Spleen (tissue), 11 donors: ENCODE measurements around the gene OPHN1. TPM values are rescaled to one million over a fixed set of nuclear protein-coding genes. Genes with fewer than 3 reads are reported as not detected.

Experiments
- DNase-seq: peaks from one replicate; pipeline ENCODE4 v3.0.0-alpha.2; 2020
- H3K27ac ChIP-seq, 8 donors: fragments of 200-600 bp; sonication (generic) in 7 of 8; 1 replicate in 4 of 8; 2 replicates in 4 of 8; pipeline versions ENCODE4 v1.5.0 to v1.8.0; 2016 to 2021; ENCODE audit warnings: inconsistent platforms in 4 of 8, mild to moderate bottlenecking in 4 of 8, moderate library complexity in 1 of 8
- H3K27me3 ChIP-seq, 7 donors: fragments of 200-600 bp; sonication (generic) in 6 of 7; replicated peaks in 1 of 7; 1 replicate in 4 of 7; 2 replicates in 3 of 7; pipeline versions ENCODE4 v1.5.0 to v1.8.0; 2016 to 2021; ENCODE audit warnings: inconsistent platforms in 3 of 7, mild to moderate bottlenecking in 1 of 7
- H3K36me3 ChIP-seq, 6 donors: fragments of 200-600 bp; sonication (generic) in 5 of 6; 1 replicate in 4 of 6; 2 replicates in 2 of 6; pipeline versions ENCODE4 v1.5.0 to v1.8.0; 2016 to 2021; ENCODE audit warnings: inconsistent platforms in 2 of 6
- H3K4me1 ChIP-seq, 6 donors: fragments of 200-600 bp; sonication (generic) in 5 of 6; 1 replicate in 3 of 6; 2 replicates in 3 of 6; pipeline versions ENCODE4 v1.5.0 to v1.8.0; 2016 to 2021; ENCODE audit warnings: inconsistent platforms in 3 of 6
- H3K4me3 ChIP-seq, 8 donors: fragments of 200-600 bp; sonication (generic) in 7 of 8; 1 replicate in 4 of 8; 2 replicates in 4 of 8; pipeline versions ENCODE4 v1.5.0 to v1.8.0; 2016 to 2021; ENCODE audit warnings: inconsistent platforms in 4 of 8, mild to moderate bottlenecking in 4 of 8, moderate library complexity in 2 of 8
- H3K9me3 ChIP-seq, 8 donors: fragments of 200-600 bp; sonication (generic) in 7 of 8; 1 replicate in 4 of 8; 2 replicates in 4 of 8; pipeline versions ENCODE4 v1.5.0 to v1.8.0; 2016 to 2021; ENCODE audit warnings: inconsistent platforms in 4 of 8
- CTCF ChIP-seq, 11 experiments: fragments of 200-600 bp in 7 of 11; fragments of 450-650 bp in 4 of 11; sonication (generic) in 4 of 11; IDR thresholded peaks in 8 of 11; conservative IDR thresholded peaks in 3 of 11; 1 replicate in 7 of 11; 2 replicates in 4 of 11; pipeline versions ENCODE4 v1.4.0 to v1.8.0; 2016 to 2021; ENCODE audit warnings: antibody characterized with exemption in 11 of 11, inconsistent platforms in 4 of 11, mild to moderate bottlenecking in 1 of 11
- POLR2A ChIP-seq, 3 donors: fragments of 450-650 bp; IDR thresholded peaks; one replicate each; pipeline ENCODE4 v1.5.1; 2017; ENCODE audit warnings: antibody characterized with exemption in 3 of 3, mild to moderate bottlenecking in 1 of 3
- POLR2AphosphoS5 ChIP-seq, 3 donors: sonication (generic); formaldehyde crosslinking; IDR thresholded peaks; one replicate each; pipeline ENCODE4 v1.5.1; 2017; ENCODE audit warnings: antibody characterized with exemption in 3 of 3
- WGBS, 5 donors: extraction: QIAGEN DNeasy Blood & Tissue Kit in 3 of 5; methylation state at CpG; one replicate each; pipeline versions ENCODE4 v1.1.5 to v1.1.7; 2013 to 2018; 5-methylcytosine and 5-hydroxymethylcytosine counted together
- intact Hi-C: fragments of 100-400 bp; cut with DNase I; formaldehyde crosslinking; loops from one replicate; pipeline ENCODE4 v1.15.0; 2023; ENCODE audit warnings: low total_unique reads
- polyA plus RNA-seq, 3 donors: library from polyadenylated mRNA; stranded (reverse); fragments of 200-250 nt; gene quantifications; one replicate each; pipeline ENCODE4 v1.2.1, GENCODE V29; 2013
- total RNA-seq, 7 donors: library from RNA; depleted of rRNA in 3 of 7; stranded (reverse); fragments of >200 nt in 3 of 7; fragmentation: NEBNext Ultra II Directional in 4 of 7; extraction: Animal tissue kit (Norgen Biotek cat#: 25700) in 4 of 7; gene quantifications; one replicate each; pipeline versions ENCODE4 v1.1.0 to v1.2.1, GENCODE V29; 2016 to 2021
- donor health status: healthy with polysubstance abuse.
- donor health status: DM: no; HTN: no; CAD: no; lungs with moderate emphysema.
- donor health status: DM: no; HTN: no; CAD: no.
- donor health status: Bipolar disorder and iron deficiency.
- donor health status: healthy.
- donor health status: DM: no; HTN: no; CAD: no.
- donor health status: DM: yes; HTN: yes; CAD: no.

The OPHN1 gene
- total and polyA plus RNA-seq, 10 donors = 0.20 to 4.6 (median 3.1) TPM

- H3K4me3 ChIP-seq = no peak overlapping the region
- no peak overlapping the region for H3K27ac ChIP-seq
- 0 to 46% (median 33%) methylated on average over 1 of the region's 1 CpG for WGBS, 5 donors
- peaks cover 0 to 13% (median 0%) of the 10 kb centered on the region in 7 donors for H3K27me3 ChIP-seq
- H3K9me3 ChIP-seq = no peaks in the 10 kb centered on the region
- H3K36me3 ChIP-seq = no peaks in the 10 kb centered on the region
- H3K4me1 ChIP-seq = no peaks in the 10 kb centered on the region
- intact Hi-C loops = no loop called here
- no peak for DNase-seq
- TF ChIP-seq POLR2A (IDR thresholded peaks at IDR 0.05) (no peak), POLR2AphosphoS5 (IDR thresholded peaks at IDR 0.05) (no peak), CTCF (IDR thresholded peaks at IDR 0.05 in 8 of 11, conservative IDR thresholded peaks at IDR 0.05 in 3 of 11) (no peak)
Measured at GRCh38 chrX:68415316-68415715, 18.0 kb downstream of the OPHN1 start.

GRCh38 chrX:68413254-68413653 is 20.0 kb downstream of the OPHN1 start:
- H3K4me3 ChIP-seq = no peak overlapping the region
- peaks cover 0 to 13% (median 0%) of the 10 kb centered on the region in 7 donors for H3K27me3 ChIP-seq
- intact Hi-C loops = no loop called here
- DNase-seq = no peak
- no peaks in the 10 kb centered on the region for H3K9me3 ChIP-seq
- no peak overlapping the region for H3K27ac ChIP-seq
- no peaks in the 10 kb centered on the region for H3K4me1 ChIP-seq
- 69 to 97% (median 88%) methylated on average over 3 of the region's 3 CpGs for WGBS, 5 donors
- no peaks in the 10 kb centered on the region for H3K36me3 ChIP-seq
- TF ChIP-seq POLR2A (IDR thresholded peaks at IDR 0.05) (no peak), CTCF (IDR thresholded peaks at IDR 0.05 in 8 of 11, conservative IDR thresholded peaks at IDR 0.05 in 3 of 11) (no peak), POLR2AphosphoS5 (IDR thresholded peaks at IDR 0.05) (no peak)

- Histone ChIP-seq H3K27ac (no peak overlapping the region), H3K9me3 (no peaks in the 10 kb centered on the region), H3K4me3 (no peak overlapping the region), H3K4me1 (no peaks in the 10 kb centered on the region), H3K36me3 (no peaks in the 10 kb centered on the region), H3K27me3 (peaks cover 0 to 13% (median 0%) of the 10 kb centered on the region in 7 donors)
- DNase-seq = no peak
- WGBS, 5 donors = 54 to 95% (median 78%) methylated on average over 3 of the region's 3 CpGs
- intact Hi-C loops = no loop called here
- TF ChIP-seq POLR2A (IDR thresholded peaks at IDR 0.05) (no peak), POLR2AphosphoS5 (IDR thresholded peaks at IDR 0.05) (no peak)
Measured at GRCh38 chrX:68411729-68412128, 21.6 kb downstream of the OPHN1 start.

GRCh38 chrX:68409194-68409593 is 24.1 kb downstream of the OPHN1 start:
- no peak overlapping the region for H3K27ac ChIP-seq
- no peak overlapping the region for H3K4me3 ChIP-seq
- H3K36me3 ChIP-seq = no peaks in the 10 kb centered on the region
- H3K9me3 ChIP-seq = no peaks in the 10 kb centered on the region
- TF ChIP-seq POLR2A (IDR thresholded peaks at IDR 0.05) (no peak), CTCF (IDR thresholded peaks at IDR 0.05 in 8 of 11, conservative IDR thresholded peaks at IDR 0.05 in 3 of 11) (no peak), POLR2AphosphoS5 (IDR thresholded peaks at IDR 0.05) (no peak)
- intact Hi-C loops = no loop called here
- H3K4me1 ChIP-seq = no peaks in the 10 kb centered on the region
- H3K27me3 ChIP-seq = peaks cover 0 to 8% (median 0%) of the 10 kb centered on the region in 7 donors
- WGBS, 5 donors = 68 to 100% (median 88%) methylated on average over 1 of the region's 1 CpG
- DNase-seq = no peak

GRCh38 chrX:68403522-68403921 is 29.8 kb downstream of the OPHN1 start:
- no peak overlapping the region for H3K27ac ChIP-seq
- no peaks in the 10 kb centered on the region for H3K4me1 ChIP-seq
- no peaks in the 10 kb centered on the region for H3K36me3 ChIP-seq
- TF ChIP-seq POLR2AphosphoS5 (IDR thresholded peaks at IDR 0.05) = no peak
- TF ChIP-seq CTCF (IDR thresholded peaks at IDR 0.05 in 8 of 11, conservative IDR thresholded peaks at IDR 0.05 in 3 of 11) = no peak
- no peak for TF ChIP-seq POLR2A (IDR thresholded peaks at IDR 0.05)
- H3K27me3 ChIP-seq = no peaks in the 10 kb centered on the region
- DNase-seq = no peak
- 68 to 93% (median 80%) methylated on average over 6 of the region's 6 CpGs for WGBS, 5 donors
- intact Hi-C loops = no loop called here
- no peaks in the 10 kb centered on the region for H3K9me3 ChIP-seq
- H3K4me3 ChIP-seq = no peak overlapping the region
